Measurements from ENCODE around the gene MAP2K2. TPM values are rescaled to one million over a fixed set of nuclear protein-coding genes. Genes with fewer than 3 reads are reported as not detected.
A peak's percentile ranks its signal among the peaks of the same experiment; 100 is the strongest.

MAP2K2 gene
- total RNA-seq, 4 donors from 2014 or later: 76.9 to 128 (median 93.8) TPM

- TF ChIP-seq POLR2A (IDR thresholded peaks at IDR 0.05): no peak
- no peak for TF ChIP-seq CTCF (IDR thresholded peaks at IDR 0.05)
- H3K36me3 ChIP-seq: peaks cover 28 to 73% (median 30%) of the 10 kb centered on the region in 3 donors
- WGBS, 2 donors: 77 to 80% methylated on average over 2 to 11 of the region's 20 CpGs
- no peak overlapping the region for H3K4me3 ChIP-seq
- H3K27me3 ChIP-seq: no peaks in the 10 kb centered on the region
- H3K9me3 ChIP-seq: no peaks in the 10 kb centered on the region
- peaks cover 56 to 97% (median 67%) of the 10 kb centered on the region in 3 donors for H3K4me1 ChIP-seq
- intact Hi-C loops (cut with DNase I): loop anchor here (10.0 kb wide), 1 partner anchor 80 kb away; no protein-coding TSS in a partner anchor
- no peak overlapping the region for H3K27ac ChIP-seq
- no peak for DNase-seq
Observed at GRCh38 chr19:4055209-4055552, 68.7 kb downstream of the MAP2K2 start.

- H3K9me3 ChIP-seq: no peaks in the 10 kb centered on the region
- WGBS, 2 donors: 89 to 92% methylated on average over 16 to 37 of the region's 91 CpGs
- no peaks in the 10 kb centered on the region for H3K27me3 ChIP-seq
- H3K4me3 ChIP-seq: no peak overlapping the region
- peaks cover 28 to 78% (median 30%) of the 10 kb centered on the region in 3 donors for H3K36me3 ChIP-seq
- H3K4me1 ChIP-seq: peaks cover 55 to 97% (median 62%) of the 10 kb centered on the region in 3 donors
- peak overlapping the region in 1 of 4 donors; percentile 17 for H3K27ac ChIP-seq
- DNase-seq: no peak
- TF ChIP-seq CTCF (IDR thresholded peaks at IDR 0.05): no peak
- TF ChIP-seq POLR2A (IDR thresholded peaks at IDR 0.05): no peak
- intact Hi-C loops (cut with DNase I): loop anchor here (10.0 kb wide), 1 partner anchor 80 kb away; no protein-coding TSS in a partner anchor
Observed at GRCh38 chr19:4054441-4055208, 69.3 kb downstream of the MAP2K2 start.

- Histone ChIP-seq H3K27ac (peak overlapping the region in 3 of 4 donors; percentile 78 to 89 (median 88)), H3K4me3 (peak overlapping the region in 2 of 4 donors; percentile 22 to 51), H3K9me3 (no peaks in the 10 kb centered on the region), H3K36me3 (peaks cover 28 to 87% (median 30%) of the 10 kb centered on the region in 3 donors), H3K27me3 (no peaks in the 10 kb centered on the region), H3K4me1 (peaks cover 50 to 96% (median 53%) of the 10 kb centered on the region in 3 donors)
- WGBS, 2 donors: 76 to 82% methylated on average over 54 to 60 of the region's 82 CpGs
- no peak for DNase-seq
- TF ChIP-seq POLR2A (IDR thresholded peaks at IDR 0.05) (no peak), CTCF (IDR thresholded peaks at IDR 0.05) (no peak)
- intact Hi-C loops (cut with DNase I): loop anchor here (10.0 kb wide), 1 partner anchor 81 kb away; no protein-coding TSS in a partner anchor
Observed at GRCh38 chr19:4053423-4054324, 70.2 kb downstream of the MAP2K2 start.

GRCh38 chr19:4052993-4053422 lies 70.9 kb downstream of the MAP2K2 start:
- Histone ChIP-seq H3K4me1 (peaks cover 43 to 96% (median 46%) of the 10 kb centered on the region in 3 donors), H3K9me3 (no peaks in the 10 kb centered on the region), H3K36me3 (peaks cover 28 to 94% (median 30%) of the 10 kb centered on the region in 3 donors), H3K27me3 (no peaks in the 10 kb centered on the region), H3K27ac (peak overlapping the region; percentile 78 to 89 (median 88)), H3K4me3 (peak overlapping the region in 3 of 4 donors; percentile 4 to 51 (median 22))
- DNase-seq: no peak
- no peak for TF ChIP-seq CTCF (IDR thresholded peaks at IDR 0.05)
- no peak for TF ChIP-seq POLR2A (IDR thresholded peaks at IDR 0.05)
- intact Hi-C loops (cut with DNase I): loop anchor here (10.0 kb wide), 1 partner anchor 82 kb away; no protein-coding TSS in a partner anchor
- 16 to 27% methylated on average over 5 to 12 of the region's 13 CpGs for WGBS, 2 donors

Data from esophagus squamous epithelium (tissue), 5 donors.